Stimulated activated CD8-positive, alpha-beta memory T cell treated with anti-CD3 and anti-CD28 coated beads, Interleukin-7, amount 100 ng/mL, for 48 hours (primary cell): ENCODE measurements around the gene TMEM126A.
"Not testable (repeated sequence)": the region's sequence is repeated elsewhere in the genome, so short reads cannot be mapped to it uniquely, and the experiment has no call there.

Experiments
- DNase-seq, 2 donors: peaks; one replicate each; pipeline ENCODE4 v3.0.0-alpha.2; 2020; ENCODE audit warnings: low read depth in 1 of 2; ENCODE audit errors: extremely low read depth in 1 of 2

The TMEM126A gene

DNA sequence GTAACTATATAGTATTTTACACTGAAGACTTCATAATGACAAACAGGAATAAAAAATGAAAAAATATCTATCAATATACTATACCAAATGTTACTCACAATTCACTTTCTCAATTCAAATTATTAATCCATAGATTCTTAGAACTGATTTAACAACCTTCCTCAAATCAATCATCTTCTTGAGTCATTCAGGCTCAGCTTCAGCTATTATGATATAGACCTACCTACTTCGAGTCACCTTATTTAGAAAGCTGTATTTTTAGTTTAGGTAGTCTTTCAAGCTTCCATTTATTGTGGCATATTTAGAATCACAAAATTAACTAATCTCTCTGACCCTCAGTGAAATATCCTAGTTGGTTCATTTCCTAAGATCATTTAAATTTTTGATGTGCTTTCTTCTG, 9.0 kb downstream of the TMEM126A start:
- no peak for DNase-seq

DNA sequence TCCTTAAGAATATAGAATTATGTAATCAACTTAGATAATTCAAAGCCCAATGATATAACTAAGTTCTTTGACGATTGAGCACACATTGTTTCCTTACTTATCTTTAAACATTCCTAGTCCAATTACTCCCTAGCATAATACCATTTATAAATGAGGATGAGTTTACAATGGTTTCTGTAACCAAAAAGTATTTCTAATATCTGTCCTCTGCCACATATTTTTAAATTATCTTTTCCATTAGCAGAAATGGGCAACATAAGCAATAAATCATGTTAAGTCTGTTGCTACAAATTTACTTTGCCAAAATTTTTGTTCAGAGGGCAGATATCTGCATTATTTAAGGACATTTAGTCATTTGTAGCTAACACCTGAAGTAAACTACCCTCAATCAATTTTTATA, 10.4 kb downstream of the TMEM126A start:
- no peak for DNase-seq

DNA sequence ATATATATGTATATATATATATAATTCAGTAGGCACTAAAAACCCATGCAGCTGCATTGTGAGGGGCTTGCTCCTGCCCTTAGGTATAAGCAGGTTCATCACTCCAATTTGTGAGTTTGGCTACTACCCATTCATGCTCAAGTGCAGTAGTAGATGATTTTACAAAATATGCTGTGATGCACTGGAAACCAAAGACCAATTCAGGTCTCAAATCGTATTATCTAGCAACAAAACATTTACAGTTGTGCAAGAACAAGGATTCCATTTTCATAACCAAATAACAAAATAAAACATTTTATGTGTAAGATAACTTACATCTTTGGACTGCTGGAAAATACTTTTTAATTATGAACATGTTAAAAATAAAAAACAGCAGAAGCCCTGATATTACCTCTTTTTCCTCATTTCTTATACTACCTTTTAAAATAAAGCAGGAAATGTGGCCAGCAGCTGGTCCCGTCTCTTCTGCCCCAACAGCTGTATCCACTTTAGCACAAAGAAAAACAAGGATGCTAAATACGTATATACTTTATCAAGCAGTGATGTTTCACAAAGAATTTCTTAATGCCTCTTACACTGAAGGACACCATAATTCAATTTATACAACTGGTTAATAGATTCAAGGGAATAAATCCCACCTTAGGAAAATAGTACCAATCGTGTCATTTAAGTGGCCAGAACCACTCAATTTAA, 14.4 kb downstream of the TMEM126A start:
- no peak for DNase-seq

DNA sequence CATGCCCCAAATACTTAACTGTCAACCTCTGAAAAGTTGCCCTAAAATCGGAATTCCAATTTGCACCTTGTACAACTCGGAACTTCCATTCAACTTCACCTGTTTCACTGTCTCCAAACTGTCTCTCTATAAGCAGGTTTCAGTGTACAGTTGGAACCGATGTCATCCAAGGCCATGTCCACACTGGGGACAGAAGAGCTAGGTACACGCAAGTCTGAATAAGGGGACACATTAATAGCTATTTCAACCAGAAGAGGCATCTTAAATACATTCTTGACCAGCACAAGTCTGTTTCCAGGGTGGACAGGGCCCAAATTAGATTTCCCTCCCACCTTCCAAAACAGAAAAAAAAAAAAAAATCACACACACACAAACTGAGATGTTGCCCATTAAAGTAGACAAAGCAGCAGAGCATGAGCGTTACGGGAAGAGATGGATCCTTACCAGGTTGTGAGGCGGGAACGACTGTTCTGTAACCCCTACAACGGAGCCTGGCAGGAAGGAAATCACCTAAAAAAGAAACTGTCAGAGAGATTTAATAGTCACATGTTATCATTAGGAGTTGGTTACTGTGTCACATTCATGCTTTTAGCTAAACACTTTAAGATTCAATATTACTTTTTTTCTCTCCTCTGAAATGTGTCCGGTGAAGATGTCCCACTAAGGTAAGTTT, 15.4 kb downstream of the TMEM126A start:
- DNase-seq = no peak

DNA sequence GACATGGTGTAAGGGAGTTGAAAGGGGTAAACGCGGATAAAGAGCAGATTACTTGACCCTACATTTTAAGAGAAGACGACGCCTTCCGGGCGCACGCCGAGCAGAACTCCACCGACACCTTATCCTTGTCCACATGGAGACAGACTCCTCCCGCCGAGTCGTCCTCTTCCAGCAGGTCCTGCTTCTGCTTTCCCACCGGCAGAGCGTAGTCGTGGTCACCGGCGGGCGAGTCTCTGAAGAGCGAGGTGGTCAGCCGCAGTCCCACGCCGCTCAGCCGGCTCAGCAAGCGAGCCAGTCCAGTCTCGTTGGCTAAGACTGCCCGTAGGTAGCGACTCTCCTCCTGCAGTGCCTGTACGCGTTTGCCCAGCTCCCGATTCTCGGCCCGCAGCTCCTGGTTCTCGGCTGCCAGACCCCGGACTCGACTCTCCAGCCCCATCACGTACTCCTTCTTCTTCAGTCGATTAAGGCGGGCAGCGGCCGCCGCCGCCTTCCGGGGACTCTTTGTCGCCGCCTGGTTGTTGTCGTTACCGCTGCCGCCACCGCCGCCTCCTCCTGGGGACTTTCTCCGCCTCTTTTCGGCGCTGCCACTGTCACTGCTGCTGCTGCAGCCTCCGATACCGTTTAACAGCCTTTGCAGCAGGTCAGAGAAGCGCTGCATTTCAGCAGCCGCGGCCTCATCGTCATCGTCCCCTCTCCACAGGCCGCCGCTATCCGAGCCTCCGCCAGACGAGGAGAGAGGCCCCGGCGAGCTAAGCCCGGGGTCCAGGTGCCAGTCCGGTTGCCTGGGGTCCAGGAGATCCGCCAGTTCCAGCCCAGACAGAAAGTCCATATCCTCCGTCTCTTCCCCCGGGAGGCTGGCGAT, 16.2 kb downstream of the TMEM126A start:
- DNase-seq = peak; percentile 73 to 76

GRCh38 chr11:85664615-85665481, 17.1 kb downstream of the TMEM126A start, which contains the start of gene CREBZF:
TSS of gene CREBZF (minus strand) at chr11:85665129. CDS start at chr11:85664875, 254 bp downstream.
- peak; percentile 90 to 91 for DNase-seq

GRCh38 chr11:85665733-85666132, 18.0 kb downstream of the TMEM126A start:
- DNase-seq = no peak

DNA sequence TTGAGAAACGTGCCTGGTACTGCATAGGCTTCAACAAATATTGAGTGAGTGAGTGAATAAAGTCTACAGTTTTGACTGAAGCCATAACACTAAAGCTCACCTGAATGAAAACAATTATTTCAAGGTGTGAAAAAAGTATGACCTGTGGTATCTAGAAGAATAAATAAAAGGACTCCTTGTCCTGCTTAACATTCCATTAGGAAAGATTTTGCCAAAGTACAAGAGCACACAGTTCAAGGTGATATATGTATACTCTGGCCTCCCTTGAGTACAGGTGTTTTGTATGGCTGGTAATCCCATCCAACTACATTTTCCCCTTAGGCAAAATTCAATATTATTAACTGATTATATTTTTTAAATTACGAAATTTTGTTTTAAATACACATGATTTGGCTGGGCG, 18.9 kb downstream of the TMEM126A start:
- no peak for DNase-seq

GRCh38 chr11:85668157-85668556, 20.4 kb downstream of the TMEM126A start:
- DNase-seq = no peak

GRCh38 chr11:85670949-85671663, 23.3 kb downstream of the TMEM126A start:
- DNase-seq = not testable (repeated sequence)

- DNase-seq = no peak
Measured at GRCh38 chr11:85672105-85672902, 24.5 kb downstream of the TMEM126A start.

GRCh38 chr11:85673393-85673792, 25.6 kb downstream of the TMEM126A start:
- no peak for DNase-seq

DNA sequence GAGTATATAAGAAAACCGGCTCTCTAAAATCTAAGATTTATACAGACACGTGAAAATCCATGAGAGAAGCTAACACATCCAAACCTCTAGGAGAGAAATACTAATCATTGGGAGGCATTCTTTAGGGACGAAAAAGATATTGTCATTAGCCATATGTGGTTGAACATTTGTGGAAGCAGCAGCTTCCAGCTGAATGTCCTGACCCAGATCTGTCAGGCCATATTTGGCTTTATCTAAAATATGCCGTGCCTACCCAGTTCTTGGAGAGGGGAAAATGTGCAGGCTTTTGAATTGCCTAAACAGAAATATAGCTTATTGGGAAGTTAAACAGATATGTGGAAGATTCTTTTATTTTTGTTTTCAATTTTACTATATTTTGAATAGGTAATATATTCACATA, 31.8 kb downstream of the TMEM126A start:
- no peak for DNase-seq

DNA sequence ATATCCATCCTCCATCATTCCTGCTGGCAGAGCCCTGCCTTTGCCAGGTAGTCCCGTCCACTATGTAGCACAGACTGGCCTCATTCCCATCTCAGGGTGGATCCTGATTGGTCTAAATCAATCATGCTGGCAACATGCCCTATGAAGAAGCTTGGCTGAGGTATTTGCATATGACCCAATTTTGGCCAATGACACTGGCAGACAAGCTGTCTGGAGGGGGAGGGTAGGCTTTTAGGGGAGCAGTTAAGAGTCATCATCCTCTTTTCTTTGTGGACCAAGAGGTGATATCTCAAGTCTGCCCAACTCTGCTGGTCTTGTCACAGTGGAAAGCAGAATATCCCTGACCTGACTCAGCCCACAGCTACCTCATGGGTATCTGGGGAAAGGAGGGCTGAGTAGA, 33.1 kb downstream of the TMEM126A start:
- DNase-seq = no peak

- DNase-seq = peak; percentile 44 to 59
Measured at GRCh38 chr11:85682330-85683305, 34.9 kb downstream of the TMEM126A start.

- DNase-seq = no peak
Measured at GRCh38 chr11:85685125-85685819, 37.5 kb downstream of the TMEM126A start.

- DNase-seq = no peak
Measured at GRCh38 chr11:85685820-85686459, 38.2 kb downstream of the TMEM126A start, which contains the start of gene CCDC89. TSS of gene CCDC89 (minus strand) at chr11:85686195. CDS start at chr11:85686130, 65 bp downstream.
